SK-N-SH treated with all-trans-retinoic acid at 6 μM for 48 hours (cell line): ENCODE data around the gene PLPP1.

Experiments
- ATAC-seq: fragments of 200-7000 bp; cut with Tn5 transposase; 3 replicates; pipeline ENCODE4 v1.9.1; 2020; ENCODE audit warnings: mild to moderate bottlenecking, moderate library complexity
- BACH2 ChIP-seq: fragments of 250-450 bp; sonication (Bioruptor Pico); IDR thresholded peaks from 2 replicates; pipeline ENCODE4 v1.9.0; 2021; ENCODE audit warnings: mild to moderate bottlenecking, borderline replicate concordance
- ESRRG ChIP-seq: fragments of 250-450 bp; sonication (Bioruptor Pico); IDR thresholded peaks from 2 replicates; pipeline ENCODE4 v1.6.1; 2021; ENCODE audit warnings: mild to moderate bottlenecking
- GLIS3 ChIP-seq: fragments of 250-450 bp; sonication (Bioruptor Pico); IDR thresholded peaks from 2 replicates; pipeline ENCODE4 v1.5.0; 2020; ENCODE audit warnings: mild to moderate bottlenecking, moderate library complexity
- ISL1 ChIP-seq: fragments of 250-450 bp; sonication (Bioruptor Pico); IDR thresholded peaks from 2 replicates; pipeline ENCODE4 v2.1.2; 2022; ENCODE audit warnings: mild to moderate bottlenecking, moderate library complexity
- RARB ChIP-seq: fragments of 250-450 bp; sonication (Bioruptor Pico); IDR thresholded peaks from 2 replicates; pipeline ENCODE4 v1.8.0; 2021; ENCODE audit warnings: mild to moderate bottlenecking, moderate library complexity
- TCF4 ChIP-seq: fragments of 250-450 bp; sonication (Bioruptor Pico); IDR thresholded peaks from 2 replicates; pipeline ENCODE4 v1.8.0; 2021; ENCODE audit warnings: mild to moderate bottlenecking, moderate library complexity, borderline replicate concordance
- TOX ChIP-seq: fragments of 250-450 bp; sonication (Bioruptor Pico); IDR thresholded peaks from 2 replicates; pipeline ENCODE4 v1.8.0; 2021; ENCODE audit warnings: mild to moderate bottlenecking, moderate library complexity, borderline replicate concordance
- ZFP3 ChIP-seq: fragments of 250-450 bp; sonication (Bioruptor Pico); IDR thresholded peaks from 2 replicates; pipeline ENCODE4 v1.5.0; 2020; ENCODE audit warnings: mild to moderate bottlenecking, moderate library complexity
- ZFP30 ChIP-seq: fragments of 450-650 bp; formaldehyde crosslinking; IDR thresholded peaks from 2 replicates; pipeline ENCODE4 v1.5.0; 2022; ENCODE audit warnings: mild to moderate bottlenecking, moderate library complexity
- ZNF565 ChIP-seq: fragments of 450-650 bp; formaldehyde crosslinking; conservative IDR thresholded peaks from 2 replicates; pipeline ENCODE4 v1.5.0; 2020; ENCODE audit warnings: low read depth, mild to moderate bottlenecking, moderate library complexity
- ZNF8 ChIP-seq: fragments of 450-650 bp; formaldehyde crosslinking; IDR thresholded peaks from 2 replicates; pipeline ENCODE4 v1.5.0; 2020; ENCODE audit warnings: mild to moderate bottlenecking, moderate library complexity
- TF ChIP-seq, protein P1 (sequence below): fragments of 250-450 bp; sonication (Bioruptor Pico); IDR thresholded peaks from 2 replicates; pipeline ENCODE4 v1.8.0; 2020; ENCODE audit warnings: mild to moderate bottlenecking, moderate library complexity, borderline replicate concordance
- TF ChIP-seq, protein P2 (sequence below): fragments of 250-450 bp; sonication (Bioruptor Pico); IDR thresholded peaks from 2 replicates; pipeline ENCODE4 v1.5.0; 2020; ENCODE audit warnings: mild to moderate bottlenecking, moderate library complexity
- TF ChIP-seq, protein P3 (sequence below): fragments of 250-450 bp; sonication (Bioruptor Pico); IDR thresholded peaks from 2 replicates; pipeline ENCODE4 v1.5.1; 2020; ENCODE audit warnings: low read depth, mild to moderate bottlenecking, moderate library complexity
- TF ChIP-seq, protein P4 (sequence below): fragments of 250-450 bp; sonication (Bioruptor Pico); IDR thresholded peaks from 2 replicates; pipeline ENCODE4 v1.5.1; 2021; ENCODE audit warnings: mild to moderate bottlenecking, moderate library complexity

The PLPP1 gene

DNA sequence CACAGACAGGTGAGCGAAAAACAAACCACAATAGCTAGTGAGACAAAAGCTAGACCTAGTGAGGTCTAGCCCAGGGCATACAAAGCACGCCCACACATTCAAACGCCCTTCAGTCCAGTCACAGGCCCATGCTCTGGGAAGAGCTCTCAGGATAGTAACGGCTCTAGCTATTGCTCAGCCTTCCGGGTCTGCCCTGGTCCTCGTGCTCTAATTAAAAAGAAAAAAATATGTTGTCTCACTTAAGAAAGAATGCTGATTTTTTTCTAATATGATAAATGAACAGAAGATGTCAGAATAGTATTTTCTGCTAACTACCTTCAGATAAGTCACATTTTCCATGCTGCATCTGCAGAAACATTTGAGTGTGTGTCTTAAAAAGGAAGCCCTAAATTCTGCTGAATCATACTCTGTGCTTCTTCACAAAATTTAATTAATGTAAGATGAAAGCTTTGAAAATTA is 94.5 kb downstream of the PLPP1 start:
- peak; percentile 67 for ATAC-seq
- no peak for TF ChIP-seq BACH2 (CRISPR knock-in tag)
- TF ChIP-seq, protein P1, sequence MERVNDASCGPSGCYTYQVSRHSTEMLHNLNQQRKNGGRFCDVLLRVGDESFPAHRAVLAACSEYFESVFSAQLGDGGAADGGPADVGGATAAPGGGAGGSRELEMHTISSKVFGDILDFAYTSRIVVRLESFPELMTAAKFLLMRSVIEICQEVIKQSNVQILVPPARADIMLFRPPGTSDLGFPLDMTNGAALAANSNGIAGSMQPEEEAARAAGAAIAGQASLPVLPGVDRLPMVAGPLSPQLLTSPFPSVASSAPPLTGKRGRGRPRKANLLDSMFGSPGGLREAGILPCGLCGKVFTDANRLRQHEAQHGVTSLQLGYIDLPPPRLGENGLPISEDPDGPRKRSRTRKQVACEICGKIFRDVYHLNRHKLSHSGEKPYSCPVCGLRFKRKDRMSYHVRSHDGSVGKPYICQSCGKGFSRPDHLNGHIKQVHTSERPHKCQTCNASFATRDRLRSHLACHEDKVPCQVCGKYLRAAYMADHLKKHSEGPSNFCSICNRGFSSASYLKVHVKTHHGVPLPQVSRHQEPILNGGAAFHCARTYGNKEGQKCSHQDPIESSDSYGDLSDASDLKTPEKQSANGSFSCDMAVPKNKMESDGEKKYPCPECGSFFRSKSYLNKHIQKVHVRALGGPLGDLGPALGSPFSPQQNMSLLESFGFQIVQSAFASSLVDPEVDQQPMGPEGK (CRISPR knock-in tag) = no peak
- peak; percentile 45; the same call in 1 of the 2 replicates for TF ChIP-seq TOX (CRISPR knock-in tag)
- 0 out of 2 replicates have a peak, but pooled peaks have one; percentile 50 for TF ChIP-seq ZFP3 (CRISPR knock-in tag)
- TF ChIP-seq ZNF8 = no peak
- TF ChIP-seq, protein P2, sequence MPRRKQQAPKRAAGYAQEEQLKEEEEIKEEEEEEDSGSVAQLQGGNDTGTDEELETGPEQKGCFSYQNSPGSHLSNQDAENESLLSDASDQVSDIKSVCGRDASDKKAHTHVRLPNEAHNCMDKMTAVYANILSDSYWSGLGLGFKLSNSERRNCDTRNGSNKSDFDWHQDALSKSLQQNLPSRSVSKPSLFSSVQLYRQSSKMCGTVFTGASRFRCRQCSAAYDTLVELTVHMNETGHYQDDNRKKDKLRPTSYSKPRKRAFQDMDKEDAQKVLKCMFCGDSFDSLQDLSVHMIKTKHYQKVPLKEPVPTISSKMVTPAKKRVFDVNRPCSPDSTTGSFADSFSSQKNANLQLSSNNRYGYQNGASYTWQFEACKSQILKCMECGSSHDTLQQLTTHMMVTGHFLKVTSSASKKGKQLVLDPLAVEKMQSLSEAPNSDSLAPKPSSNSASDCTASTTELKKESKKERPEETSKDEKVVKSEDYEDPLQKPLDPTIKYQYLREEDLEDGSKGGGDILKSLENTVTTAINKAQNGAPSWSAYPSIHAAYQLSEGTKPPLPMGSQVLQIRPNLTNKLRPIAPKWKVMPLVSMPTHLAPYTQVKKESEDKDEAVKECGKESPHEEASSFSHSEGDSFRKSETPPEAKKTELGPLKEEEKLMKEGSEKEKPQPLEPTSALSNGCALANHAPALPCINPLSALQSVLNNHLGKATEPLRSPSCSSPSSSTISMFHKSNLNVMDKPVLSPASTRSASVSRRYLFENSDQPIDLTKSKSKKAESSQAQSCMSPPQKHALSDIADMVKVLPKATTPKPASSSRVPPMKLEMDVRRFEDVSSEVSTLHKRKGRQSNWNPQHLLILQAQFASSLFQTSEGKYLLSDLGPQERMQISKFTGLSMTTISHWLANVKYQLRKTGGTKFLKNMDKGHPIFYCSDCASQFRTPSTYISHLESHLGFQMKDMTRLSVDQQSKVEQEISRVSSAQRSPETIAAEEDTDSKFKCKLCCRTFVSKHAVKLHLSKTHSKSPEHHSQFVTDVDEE (CRISPR knock-in tag) = no peak
- no peak for TF ChIP-seq ZFP30 (CRISPR knock-in tag)

DNA sequence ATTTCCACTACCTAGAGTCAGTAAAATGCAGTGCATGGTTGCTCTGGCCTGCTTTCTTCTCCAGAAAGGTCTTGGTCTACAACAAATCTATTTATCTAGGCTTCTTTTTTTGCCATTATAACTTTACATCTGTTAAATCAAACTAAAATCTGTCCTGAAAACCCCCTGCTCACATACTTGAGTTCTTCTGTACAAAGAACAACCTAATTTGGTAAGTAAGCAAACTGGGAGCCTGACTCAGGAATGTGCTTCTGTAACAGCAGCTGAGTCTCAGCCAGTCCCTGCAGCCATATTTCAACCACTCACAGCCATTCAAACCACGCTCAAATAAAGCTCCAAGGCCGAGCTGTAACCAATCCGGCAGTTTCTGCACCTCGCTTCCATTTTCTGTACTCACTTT is 95.8 kb downstream of the PLPP1 start:
- TF ChIP-seq ESRRG (CRISPR knock-in tag) = no peak
- no peak for TF ChIP-seq ZFP3 (CRISPR knock-in tag)
- no peak for TF ChIP-seq ZNF565
- TF ChIP-seq RARB (CRISPR knock-in tag) = no peak
- TF ChIP-seq, protein P3, sequence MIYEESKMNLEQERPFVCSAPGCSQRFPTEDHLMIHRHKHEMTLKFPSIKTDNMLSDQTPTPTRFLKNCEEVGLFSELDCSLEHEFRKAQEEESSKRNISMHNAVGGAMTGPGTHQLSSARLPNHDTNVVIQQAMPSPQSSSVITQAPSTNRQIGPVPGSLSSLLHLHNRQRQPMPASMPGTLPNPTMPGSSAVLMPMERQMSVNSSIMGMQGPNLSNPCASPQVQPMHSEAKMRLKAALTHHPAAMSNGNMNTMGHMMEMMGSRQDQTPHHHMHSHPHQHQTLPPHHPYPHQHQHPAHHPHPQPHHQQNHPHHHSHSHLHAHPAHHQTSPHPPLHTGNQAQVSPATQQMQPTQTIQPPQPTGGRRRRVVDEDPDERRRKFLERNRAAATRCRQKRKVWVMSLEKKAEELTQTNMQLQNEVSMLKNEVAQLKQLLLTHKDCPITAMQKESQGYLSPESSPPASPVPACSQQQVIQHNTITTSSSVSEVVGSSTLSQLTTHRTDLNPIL (CRISPR knock-in tag) = no peak
- TF ChIP-seq ISL1 (CRISPR knock-in tag) = no peak
- TF ChIP-seq GLIS3 (CRISPR knock-in tag) = no peak
- TF ChIP-seq ZFP30 (CRISPR knock-in tag) = no peak
- TF ChIP-seq, protein P4, sequence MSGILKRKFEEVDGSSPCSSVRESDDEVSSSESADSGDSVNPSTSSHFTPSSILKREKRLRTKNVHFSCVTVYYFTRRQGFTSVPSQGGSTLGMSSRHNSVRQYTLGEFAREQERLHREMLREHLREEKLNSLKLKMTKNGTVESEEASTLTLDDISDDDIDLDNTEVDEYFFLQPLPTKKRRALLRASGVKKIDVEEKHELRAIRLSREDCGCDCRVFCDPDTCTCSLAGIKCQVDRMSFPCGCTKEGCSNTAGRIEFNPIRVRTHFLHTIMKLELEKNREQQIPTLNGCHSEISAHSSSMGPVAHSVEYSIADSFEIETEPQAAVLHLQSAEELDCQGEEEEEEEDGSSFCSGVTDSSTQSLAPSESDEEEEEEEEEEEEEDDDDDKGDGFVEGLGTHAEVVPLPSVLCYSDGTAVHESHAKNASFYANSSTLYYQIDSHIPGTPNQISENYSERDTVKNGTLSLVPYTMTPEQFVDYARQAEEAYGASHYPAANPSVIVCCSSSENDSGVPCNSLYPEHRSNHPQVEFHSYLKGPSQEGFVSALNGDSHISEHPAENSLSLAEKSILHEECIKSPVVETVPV (CRISPR knock-in tag) = no peak
- TF ChIP-seq, all 23 proteins: peak for 0
- ATAC-seq = peak; percentile 23

DNA sequence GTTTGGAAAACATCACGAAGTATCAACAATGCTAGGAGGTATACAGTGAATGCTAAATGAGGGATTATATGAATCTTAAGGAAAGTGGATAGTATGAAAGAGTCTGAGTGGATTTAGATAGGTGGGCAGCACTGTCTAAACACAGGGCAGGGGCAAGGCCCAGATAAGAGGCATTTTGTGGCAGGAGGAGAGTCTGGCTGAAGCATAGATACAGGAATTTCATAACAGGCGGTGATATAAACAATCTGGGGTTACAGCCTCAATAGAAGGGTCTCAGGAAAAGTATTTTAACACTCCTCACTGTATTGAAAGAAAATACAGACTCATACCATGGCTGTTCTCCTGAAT is 96.9 kb downstream of the PLPP1 start:
- no peak for TF ChIP-seq BACH2 (CRISPR knock-in tag)
- TF ChIP-seq, protein P2 (CRISPR knock-in tag) = peak; percentile 74
- no peak for TF ChIP-seq ZFP30 (CRISPR knock-in tag)
- TF ChIP-seq, all 23 proteins: peak for 1

DNA sequence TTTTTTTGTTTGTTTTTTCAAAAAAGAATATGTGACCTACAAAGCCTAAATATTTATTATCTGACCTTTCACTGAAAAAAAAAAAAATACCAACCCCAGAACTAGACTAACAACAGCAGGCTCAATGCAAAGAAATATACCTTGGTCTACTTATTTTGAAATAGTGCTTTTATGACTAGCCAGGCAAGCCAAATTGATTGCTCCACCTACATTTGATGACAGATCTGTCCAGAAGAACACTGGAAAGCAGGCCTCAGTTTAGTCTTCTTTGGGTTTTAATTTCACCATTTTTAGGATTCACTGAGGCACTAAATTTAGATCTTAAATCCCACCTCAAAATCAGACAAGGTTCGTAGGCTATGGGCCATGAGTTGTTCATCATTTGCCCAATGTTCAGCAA is 97.3 kb downstream of the PLPP1 start:
- ATAC-seq = no peak
- TF ChIP-seq, protein P1 (CRISPR knock-in tag) = no peak
- TF ChIP-seq ZNF565 (no peak), TCF4 (no peak), ESRRG (CRISPR knock-in tag) (no peak)
- TF ChIP-seq, protein P4 (CRISPR knock-in tag) = no peak
- TF ChIP-seq, protein P3 (CRISPR knock-in tag) = no peak
- TF ChIP-seq, protein P2 (CRISPR knock-in tag) = no peak

More for the DNA sequence above, 96.9 kb downstream of the PLPP1 start:
- ATAC-seq = peak; percentile 47
